SK-N-SH treated with all-trans-retinoic acid at 6 μM for 48 hours (cell line): ENCODE results near the gene SKIC3.

Experiments used
- ATAC-seq: fragments of 200-7000 bp; cut with Tn5 transposase; 3 replicates; pipeline ENCODE4 v1.9.1; 2020; ENCODE audit warnings: mild to moderate bottlenecking, moderate library complexity
- ARNTL ChIP-seq: fragments of 450-650 bp; formaldehyde crosslinking; IDR thresholded peaks from 2 replicates; pipeline ENCODE4 v1.5.0; 2020; ENCODE audit warnings: low read depth, mild to moderate bottlenecking, moderate library complexity, borderline replicate concordance
- CSRNP3 ChIP-seq: fragments of 250-450 bp; sonication (Bioruptor Pico); IDR thresholded peaks from 2 replicates; pipeline ENCODE4 v1.5.1; 2021; ENCODE audit warnings: mild to moderate bottlenecking, moderate library complexity
- ESRRG ChIP-seq: fragments of 250-450 bp; sonication (Bioruptor Pico); IDR thresholded peaks from 2 replicates; pipeline ENCODE4 v1.6.1; 2021; ENCODE audit warnings: mild to moderate bottlenecking
- GLIS3 ChIP-seq: fragments of 250-450 bp; sonication (Bioruptor Pico); IDR thresholded peaks from 2 replicates; pipeline ENCODE4 v1.5.0; 2020; ENCODE audit warnings: mild to moderate bottlenecking, moderate library complexity
- ISL1 ChIP-seq: fragments of 250-450 bp; sonication (Bioruptor Pico); IDR thresholded peaks from 2 replicates; pipeline ENCODE4 v2.1.2; 2022; ENCODE audit warnings: mild to moderate bottlenecking, moderate library complexity
- OSR1 ChIP-seq: fragments of 250-450 bp; sonication (Bioruptor Pico); IDR thresholded peaks from 2 replicates; pipeline ENCODE4 v1.8.0; 2022; ENCODE audit warnings: moderate library complexity, mild to moderate bottlenecking, inconsistent platforms
- POU6F1 ChIP-seq: fragments of 250-450 bp; sonication (Bioruptor Pico); IDR thresholded peaks from 2 replicates; pipeline ENCODE4 v1.8.0; 2021; ENCODE audit warnings: low read depth, mild to moderate bottlenecking, moderate library complexity, borderline replicate concordance
- PPARA ChIP-seq: fragments of 250-450 bp; sonication (Bioruptor Pico); IDR thresholded peaks from 2 replicates; pipeline ENCODE4 v1.5.0; 2020; ENCODE audit warnings: mild to moderate bottlenecking, borderline replicate concordance
- RARB ChIP-seq: fragments of 250-450 bp; sonication (Bioruptor Pico); IDR thresholded peaks from 2 replicates; pipeline ENCODE4 v1.8.0; 2021; ENCODE audit warnings: mild to moderate bottlenecking, moderate library complexity
- SNAI2 ChIP-seq: fragments of 250-450 bp; sonication (Bioruptor Pico); IDR thresholded peaks from 2 replicates; pipeline ENCODE4 v1.5.0; 2020; ENCODE audit warnings: mild to moderate bottlenecking, moderate library complexity
- TCF4 ChIP-seq: fragments of 250-450 bp; sonication (Bioruptor Pico); IDR thresholded peaks from 2 replicates; pipeline ENCODE4 v1.8.0; 2021; ENCODE audit warnings: mild to moderate bottlenecking, moderate library complexity, borderline replicate concordance
- TOX ChIP-seq: fragments of 250-450 bp; sonication (Bioruptor Pico); IDR thresholded peaks from 2 replicates; pipeline ENCODE4 v1.8.0; 2021; ENCODE audit warnings: mild to moderate bottlenecking, moderate library complexity, borderline replicate concordance
- ZC3H10 ChIP-seq: fragments of 250-450 bp; sonication (Bioruptor Pico); IDR thresholded peaks from 2 replicates; pipeline ENCODE4 v1.5.1; 2021; ENCODE audit warnings: mild to moderate bottlenecking, moderate library complexity
- ZFP3 ChIP-seq: fragments of 250-450 bp; sonication (Bioruptor Pico); IDR thresholded peaks from 2 replicates; pipeline ENCODE4 v1.5.0; 2020; ENCODE audit warnings: mild to moderate bottlenecking, moderate library complexity
- ZFP30 ChIP-seq: fragments of 450-650 bp; formaldehyde crosslinking; IDR thresholded peaks from 2 replicates; pipeline ENCODE4 v1.5.0; 2022; ENCODE audit warnings: mild to moderate bottlenecking, moderate library complexity
- ZNF565 ChIP-seq: fragments of 450-650 bp; formaldehyde crosslinking; conservative IDR thresholded peaks from 2 replicates; pipeline ENCODE4 v1.5.0; 2020; ENCODE audit warnings: low read depth, mild to moderate bottlenecking, moderate library complexity
- ZNF70 ChIP-seq: fragments of 450-650 bp; formaldehyde crosslinking; IDR thresholded peaks from 2 replicates; pipeline ENCODE4 v1.5.0; 2020; ENCODE audit warnings: mild to moderate bottlenecking, moderate library complexity
- TF ChIP-seq, protein P1 (sequence below): fragments of 250-450 bp; sonication (Bioruptor Pico); IDR thresholded peaks from 2 replicates; pipeline ENCODE4 v1.8.0; 2020; ENCODE audit warnings: mild to moderate bottlenecking, moderate library complexity, borderline replicate concordance
- TF ChIP-seq, protein P2 (sequence below): fragments of 250-450 bp; sonication (Bioruptor Pico); IDR thresholded peaks from 2 replicates; pipeline ENCODE4 v1.5.1; 2020; ENCODE audit warnings: low read depth, mild to moderate bottlenecking, moderate library complexity
- TF ChIP-seq, protein P3 (sequence below): fragments of 250-450 bp; sonication (Bioruptor Pico); IDR thresholded peaks from 2 replicates; pipeline ENCODE4 v1.5.0; 2020; ENCODE audit warnings: mild to moderate bottlenecking, moderate library complexity

The SKIC3 gene

GRCh38 chr5:95524423-95524822 lies 30.4 kb downstream of the SKIC3 start:
- ATAC-seq: no peak
- TF ChIP-seq TOX (CRISPR knock-in tag) (no peak), ISL1 (no peak), ZFP30 (CRISPR knock-in tag) (no peak), ARNTL (CRISPR knock-in tag) (no peak), ZFP3 (no peak), ZNF70 (CRISPR knock-in tag) (no peak), POU6F1 (CRISPR knock-in tag) (no peak), OSR1 (no peak), RARB (CRISPR knock-in tag) (no peak), SNAI2 (CRISPR knock-in tag) (no peak), TCF4 (CRISPR knock-in tag) (no peak), GLIS3 (no peak), ESRRG (CRISPR knock-in tag) (no peak), PPARA (CRISPR knock-in tag) (no peak)
- TF ChIP-seq, protein P1, sequence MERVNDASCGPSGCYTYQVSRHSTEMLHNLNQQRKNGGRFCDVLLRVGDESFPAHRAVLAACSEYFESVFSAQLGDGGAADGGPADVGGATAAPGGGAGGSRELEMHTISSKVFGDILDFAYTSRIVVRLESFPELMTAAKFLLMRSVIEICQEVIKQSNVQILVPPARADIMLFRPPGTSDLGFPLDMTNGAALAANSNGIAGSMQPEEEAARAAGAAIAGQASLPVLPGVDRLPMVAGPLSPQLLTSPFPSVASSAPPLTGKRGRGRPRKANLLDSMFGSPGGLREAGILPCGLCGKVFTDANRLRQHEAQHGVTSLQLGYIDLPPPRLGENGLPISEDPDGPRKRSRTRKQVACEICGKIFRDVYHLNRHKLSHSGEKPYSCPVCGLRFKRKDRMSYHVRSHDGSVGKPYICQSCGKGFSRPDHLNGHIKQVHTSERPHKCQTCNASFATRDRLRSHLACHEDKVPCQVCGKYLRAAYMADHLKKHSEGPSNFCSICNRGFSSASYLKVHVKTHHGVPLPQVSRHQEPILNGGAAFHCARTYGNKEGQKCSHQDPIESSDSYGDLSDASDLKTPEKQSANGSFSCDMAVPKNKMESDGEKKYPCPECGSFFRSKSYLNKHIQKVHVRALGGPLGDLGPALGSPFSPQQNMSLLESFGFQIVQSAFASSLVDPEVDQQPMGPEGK: no peak
- TF ChIP-seq, protein P2, sequence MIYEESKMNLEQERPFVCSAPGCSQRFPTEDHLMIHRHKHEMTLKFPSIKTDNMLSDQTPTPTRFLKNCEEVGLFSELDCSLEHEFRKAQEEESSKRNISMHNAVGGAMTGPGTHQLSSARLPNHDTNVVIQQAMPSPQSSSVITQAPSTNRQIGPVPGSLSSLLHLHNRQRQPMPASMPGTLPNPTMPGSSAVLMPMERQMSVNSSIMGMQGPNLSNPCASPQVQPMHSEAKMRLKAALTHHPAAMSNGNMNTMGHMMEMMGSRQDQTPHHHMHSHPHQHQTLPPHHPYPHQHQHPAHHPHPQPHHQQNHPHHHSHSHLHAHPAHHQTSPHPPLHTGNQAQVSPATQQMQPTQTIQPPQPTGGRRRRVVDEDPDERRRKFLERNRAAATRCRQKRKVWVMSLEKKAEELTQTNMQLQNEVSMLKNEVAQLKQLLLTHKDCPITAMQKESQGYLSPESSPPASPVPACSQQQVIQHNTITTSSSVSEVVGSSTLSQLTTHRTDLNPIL: no peak
- TF ChIP-seq, protein P3, sequence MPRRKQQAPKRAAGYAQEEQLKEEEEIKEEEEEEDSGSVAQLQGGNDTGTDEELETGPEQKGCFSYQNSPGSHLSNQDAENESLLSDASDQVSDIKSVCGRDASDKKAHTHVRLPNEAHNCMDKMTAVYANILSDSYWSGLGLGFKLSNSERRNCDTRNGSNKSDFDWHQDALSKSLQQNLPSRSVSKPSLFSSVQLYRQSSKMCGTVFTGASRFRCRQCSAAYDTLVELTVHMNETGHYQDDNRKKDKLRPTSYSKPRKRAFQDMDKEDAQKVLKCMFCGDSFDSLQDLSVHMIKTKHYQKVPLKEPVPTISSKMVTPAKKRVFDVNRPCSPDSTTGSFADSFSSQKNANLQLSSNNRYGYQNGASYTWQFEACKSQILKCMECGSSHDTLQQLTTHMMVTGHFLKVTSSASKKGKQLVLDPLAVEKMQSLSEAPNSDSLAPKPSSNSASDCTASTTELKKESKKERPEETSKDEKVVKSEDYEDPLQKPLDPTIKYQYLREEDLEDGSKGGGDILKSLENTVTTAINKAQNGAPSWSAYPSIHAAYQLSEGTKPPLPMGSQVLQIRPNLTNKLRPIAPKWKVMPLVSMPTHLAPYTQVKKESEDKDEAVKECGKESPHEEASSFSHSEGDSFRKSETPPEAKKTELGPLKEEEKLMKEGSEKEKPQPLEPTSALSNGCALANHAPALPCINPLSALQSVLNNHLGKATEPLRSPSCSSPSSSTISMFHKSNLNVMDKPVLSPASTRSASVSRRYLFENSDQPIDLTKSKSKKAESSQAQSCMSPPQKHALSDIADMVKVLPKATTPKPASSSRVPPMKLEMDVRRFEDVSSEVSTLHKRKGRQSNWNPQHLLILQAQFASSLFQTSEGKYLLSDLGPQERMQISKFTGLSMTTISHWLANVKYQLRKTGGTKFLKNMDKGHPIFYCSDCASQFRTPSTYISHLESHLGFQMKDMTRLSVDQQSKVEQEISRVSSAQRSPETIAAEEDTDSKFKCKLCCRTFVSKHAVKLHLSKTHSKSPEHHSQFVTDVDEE (CRISPR knock-in tag): no peak

DNA sequence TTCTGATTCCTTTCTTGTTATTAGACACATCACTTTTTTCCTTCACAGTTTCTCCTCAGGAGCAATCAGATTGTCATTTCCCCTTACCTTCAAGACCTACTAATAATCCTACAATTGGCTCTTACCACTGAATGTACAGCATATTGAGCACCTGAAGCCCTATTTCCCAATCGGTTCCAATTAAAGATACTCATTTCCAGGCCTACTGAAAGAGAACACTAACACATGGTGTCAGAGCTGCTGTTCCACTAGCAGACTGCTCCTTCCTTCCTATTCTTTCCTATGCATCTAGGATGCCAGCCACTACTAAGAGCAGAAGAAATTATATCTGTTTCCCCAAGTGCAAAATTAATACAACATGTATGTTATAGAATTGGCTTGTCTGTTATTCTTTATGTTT lies 34.6 kb downstream of the SKIC3 start:
- no peak for ATAC-seq
- TF ChIP-seq ZNF565 (CRISPR knock-in tag) (no peak), RARB (CRISPR knock-in tag) (no peak), GLIS3 (no peak), CSRNP3 (CRISPR knock-in tag) (no peak), OSR1 (no peak), TCF4 (CRISPR knock-in tag) (no peak), ZFP3 (no peak), ZNF70 (CRISPR knock-in tag) (no peak), ESRRG (CRISPR knock-in tag) (no peak), ZC3H10 (no peak)
- TF ChIP-seq, protein P2: no peak

DNA sequence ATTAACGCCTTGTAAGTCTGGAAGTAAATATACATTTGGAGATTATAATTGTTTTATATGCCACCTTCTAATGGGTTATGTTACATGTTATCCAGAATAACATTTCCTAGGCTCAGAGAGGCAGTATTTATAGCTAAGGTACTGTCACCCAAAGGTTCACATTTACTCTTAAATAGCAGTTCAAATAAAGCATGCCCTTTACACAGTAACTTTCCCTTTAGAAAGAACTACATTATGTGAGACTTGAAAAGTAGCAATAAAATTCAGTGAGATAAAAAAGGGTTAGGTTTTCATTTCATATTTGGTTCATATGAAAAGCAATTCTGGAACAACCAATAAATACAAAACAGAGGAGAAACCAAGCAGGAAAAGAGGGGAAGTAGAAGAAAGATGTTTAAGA lies 35.1 kb downstream of the SKIC3 start:
- no peak for ATAC-seq
- TF ChIP-seq ISL1 (no peak), GLIS3 (no peak), TCF4 (CRISPR knock-in tag) (no peak)
- TF ChIP-seq, protein P3 (CRISPR knock-in tag): no peak
